Spleen (tissue), 7 donors: ENCODE results near the gene WAPL.

Source experiments
- CTCF ChIP-seq, 11 experiments: fragments of 200-600 bp in 7 of 11; fragments of 450-650 bp in 4 of 11; sonication (generic) in 4 of 11; IDR thresholded peaks in 8 of 11; conservative IDR thresholded peaks in 3 of 11; 1 replicate in 7 of 11; 2 replicates in 4 of 11; pipeline versions ENCODE4 v1.4.0 to v1.8.0; 2016 to 2021; ENCODE audit warnings: antibody characterized with exemption in 11 of 11, inconsistent platforms in 4 of 11, mild to moderate bottlenecking in 1 of 11
- POLR2AphosphoS5 ChIP-seq, 3 donors: sonication (generic); formaldehyde crosslinking; IDR thresholded peaks; one replicate each; pipeline ENCODE4 v1.5.1; 2017; ENCODE audit warnings: antibody characterized with exemption in 3 of 3
- donor health status: DM: no; HTN: no; CAD: no; lungs with moderate emphysema.
- donor health status: DM: no; HTN: no; CAD: no.
- donor health status: DM: no; HTN: no; CAD: no.

GRCh38 chr10:86533328-86533727 is 11.7 kb upstream of the WAPL start:
- TF ChIP-seq CTCF (IDR thresholded peaks at IDR 0.05 in 8 of 11, conservative IDR thresholded peaks at IDR 0.05 in 3 of 11) (no peak), POLR2AphosphoS5 (IDR thresholded peaks at IDR 0.05) (no peak)
